22Rv1 (cell line): ENCODE measurements around the gene C1QTNF9.

Source experiments
- ZFX ChIP-seq: fragments of 450-650 bp; IDR thresholded peaks from 2 replicates; pipeline ENCODE4 v1.6.1; 2017; ENCODE audit warnings: antibody characterized with exemption, borderline replicate concordance
- TF ChIP-seq, protein P1 (sequence below): fragments of 450-650 bp; IDR thresholded peaks from 2 replicates; pipeline ENCODE4 v1.5.1; 2017; ENCODE audit warnings: mild to moderate bottlenecking

- TF ChIP-seq, protein P1, sequence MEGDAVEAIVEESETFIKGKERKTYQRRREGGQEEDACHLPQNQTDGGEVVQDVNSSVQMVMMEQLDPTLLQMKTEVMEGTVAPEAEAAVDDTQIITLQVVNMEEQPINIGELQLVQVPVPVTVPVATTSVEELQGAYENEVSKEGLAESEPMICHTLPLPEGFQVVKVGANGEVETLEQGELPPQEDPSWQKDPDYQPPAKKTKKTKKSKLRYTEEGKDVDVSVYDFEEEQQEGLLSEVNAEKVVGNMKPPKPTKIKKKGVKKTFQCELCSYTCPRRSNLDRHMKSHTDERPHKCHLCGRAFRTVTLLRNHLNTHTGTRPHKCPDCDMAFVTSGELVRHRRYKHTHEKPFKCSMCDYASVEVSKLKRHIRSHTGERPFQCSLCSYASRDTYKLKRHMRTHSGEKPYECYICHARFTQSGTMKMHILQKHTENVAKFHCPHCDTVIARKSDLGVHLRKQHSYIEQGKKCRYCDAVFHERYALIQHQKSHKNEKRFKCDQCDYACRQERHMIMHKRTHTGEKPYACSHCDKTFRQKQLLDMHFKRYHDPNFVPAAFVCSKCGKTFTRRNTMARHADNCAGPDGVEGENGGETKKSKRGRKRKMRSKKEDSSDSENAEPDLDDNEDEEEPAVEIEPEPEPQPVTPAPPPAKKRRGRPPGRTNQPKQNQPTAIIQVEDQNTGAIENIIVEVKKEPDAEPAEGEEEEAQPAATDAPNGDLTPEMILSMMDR, result no peak
- TF ChIP-seq ZFX, result no peak
These were observed 20.5 kb upstream of the C1QTNF9 start for GRCh38 chr13:24288870-24289269.
